ENCODE data around the gene PTPN5.

PTPN5 gene

GRCh38 chr11:18733202-18733601 lies 58.4 kb downstream of the PTPN5 start:
- POLR2A ChIA-PET, result no interaction called here
- TF ChIP-seq ZNF384 (IDR thresholded peaks at IDR 0.05) (no peak), L3MBTL2 (conservative IDR thresholded peaks at IDR 0.05) (no peak), ARNT (IDR thresholded peaks at IDR 0.05) (no peak), FOXK2 (IDR thresholded peaks at IDR 0.05) (no peak), TARDBP (IDR thresholded peaks at IDR 0.05) (no peak), HDGF (IDR thresholded peaks at IDR 0.05; ENCODE audit: borderline replicate concordance) (no peak), SUZ12 (IDR thresholded peaks at IDR 0.05) (no peak), ELF4 (IDR thresholded peaks at IDR 0.05) (no peak), FOXM1 (IDR thresholded peaks at IDR 0.05; ENCODE audit: borderline replicate concordance) (no peak), BHLHE40 (IDR thresholded peaks at IDR 0.05; ENCODE audit: borderline replicate concordance) (no peak), PKNOX1 (IDR thresholded peaks at IDR 0.05) (no peak), LEF1 (IDR thresholded peaks at IDR 0.05; ENCODE audit: borderline replicate concordance) (no peak), CTBP1 (IDR thresholded peaks at IDR 0.05; ENCODE audit: borderline replicate concordance) (no peak), NFRKB (IDR thresholded peaks at IDR 0.05) (no peak), FOXA1 (IDR thresholded peaks at IDR 0.05) (no peak), SP1 (IDR thresholded peaks at IDR 0.05) (no peak)
- CTCF ChIA-PET, result no interaction called here
- no peak for DNase-seq (ENCODE audit: extremely low spot score)

GRCh38 chr11:18731949-18732821 lies 59.4 kb downstream of the PTPN5 start:
- ChIA-PET POLR2A (interaction anchor here (0.7 kb wide), 1 partner anchor 206 kb away, joined by 3 read pairs; no protein-coding TSS in a partner anchor), CTCF (interaction anchor here (0.7 to 1.4 kb wide), 6 partner anchors 8 to 191 kb away, joined by 3 to 4 read pairs (median 3); no protein-coding TSS in a partner anchor)
- DNase-seq (ENCODE audit: extremely low spot score), result peak; percentile 63
- TF ChIP-seq BHLHE40 (IDR thresholded peaks at IDR 0.05; ENCODE audit: borderline replicate concordance) (no peak), PKNOX1 (IDR thresholded peaks at IDR 0.05) (no peak), SUZ12 (IDR thresholded peaks at IDR 0.05) (no peak), FOXM1 (IDR thresholded peaks at IDR 0.05; ENCODE audit: borderline replicate concordance) (no peak), NFRKB (IDR thresholded peaks at IDR 0.05) (no peak), LEF1 (IDR thresholded peaks at IDR 0.05; ENCODE audit: borderline replicate concordance) (no peak), SP1 (IDR thresholded peaks at IDR 0.05) (no peak), FOXA1 (IDR thresholded peaks at IDR 0.05) (no peak)

- CTCF ChIA-PET, result interaction anchor here (0.6 to 1.4 kb wide), 9 partner anchors 8 to 192 kb away, joined by 3 to 8 read pairs (median 3); no protein-coding TSS in a partner anchor
- POLR2A ChIA-PET, result no interaction called here
- no peak for DNase-seq (ENCODE audit: extremely low spot score)
- TF ChIP-seq FOXK2 (IDR thresholded peaks at IDR 0.05), result no peak
- TF ChIP-seq HDGF (IDR thresholded peaks at IDR 0.05; ENCODE audit: borderline replicate concordance), result no peak
- TF ChIP-seq LEF1 (IDR thresholded peaks at IDR 0.05; ENCODE audit: borderline replicate concordance), result no peak
- no peak for TF ChIP-seq BHLHE40 (IDR thresholded peaks at IDR 0.05; ENCODE audit: borderline replicate concordance)
- no peak for TF ChIP-seq FOXA1 (IDR thresholded peaks at IDR 0.05)
- no peak for TF ChIP-seq PKNOX1 (IDR thresholded peaks at IDR 0.05)
- TF ChIP-seq FOXM1 (IDR thresholded peaks at IDR 0.05; ENCODE audit: borderline replicate concordance), result no peak
- no peak for TF ChIP-seq ARNT (IDR thresholded peaks at IDR 0.05)
- no peak for TF ChIP-seq L3MBTL2 (conservative IDR thresholded peaks at IDR 0.05)
- no peak for TF ChIP-seq NFRKB (IDR thresholded peaks at IDR 0.05)
- no peak for TF ChIP-seq CTBP1 (IDR thresholded peaks at IDR 0.05; ENCODE audit: borderline replicate concordance)
- no peak for TF ChIP-seq ZNF384 (IDR thresholded peaks at IDR 0.05)
- no peak for TF ChIP-seq ELF4 (IDR thresholded peaks at IDR 0.05)
- no peak for TF ChIP-seq SUZ12 (IDR thresholded peaks at IDR 0.05)
- no peak for TF ChIP-seq SP1 (IDR thresholded peaks at IDR 0.05)
- no peak for TF ChIP-seq TARDBP (IDR thresholded peaks at IDR 0.05)
Observed at GRCh38 chr11:18731441-18731840, 60.2 kb downstream of the PTPN5 start.

- no peak for DNase-seq (ENCODE audit: extremely low spot score)
- TF ChIP-seq HDGF (IDR thresholded peaks at IDR 0.05; ENCODE audit: borderline replicate concordance) (no peak), CTBP1 (IDR thresholded peaks at IDR 0.05; ENCODE audit: borderline replicate concordance) (no peak), SUZ12 (IDR thresholded peaks at IDR 0.05) (no peak), ELF4 (IDR thresholded peaks at IDR 0.05) (no peak), L3MBTL2 (conservative IDR thresholded peaks at IDR 0.05) (no peak), BHLHE40 (IDR thresholded peaks at IDR 0.05; ENCODE audit: borderline replicate concordance) (no peak), SP1 (IDR thresholded peaks at IDR 0.05) (no peak), TARDBP (IDR thresholded peaks at IDR 0.05) (no peak), FOXM1 (IDR thresholded peaks at IDR 0.05; ENCODE audit: borderline replicate concordance) (no peak), PKNOX1 (IDR thresholded peaks at IDR 0.05) (no peak), LEF1 (IDR thresholded peaks at IDR 0.05; ENCODE audit: borderline replicate concordance) (no peak), FOXK2 (IDR thresholded peaks at IDR 0.05) (no peak), ARNT (IDR thresholded peaks at IDR 0.05) (no peak), FOXA1 (IDR thresholded peaks at IDR 0.05) (no peak), ZNF384 (IDR thresholded peaks at IDR 0.05) (no peak), NFRKB (IDR thresholded peaks at IDR 0.05) (no peak)
- CTCF ChIA-PET, result no interaction called here
- POLR2A ChIA-PET, result no interaction called here
Observed at GRCh38 chr11:18730020-18730419, 61.6 kb downstream of the PTPN5 start.

GRCh38 chr11:18729426-18729825 lies 62.2 kb downstream of the PTPN5 start:
- POLR2A ChIA-PET, result no interaction called here
- CTCF ChIA-PET, result no interaction called here
- no peak for DNase-seq (ENCODE audit: extremely low spot score)
- TF ChIP-seq FOXM1 (IDR thresholded peaks at IDR 0.05; ENCODE audit: borderline replicate concordance) (no peak), PKNOX1 (IDR thresholded peaks at IDR 0.05) (no peak), LEF1 (IDR thresholded peaks at IDR 0.05; ENCODE audit: borderline replicate concordance) (no peak), ELF4 (IDR thresholded peaks at IDR 0.05) (no peak), FOXK2 (IDR thresholded peaks at IDR 0.05) (no peak), TARDBP (IDR thresholded peaks at IDR 0.05) (no peak), SUZ12 (IDR thresholded peaks at IDR 0.05) (no peak), HDGF (IDR thresholded peaks at IDR 0.05; ENCODE audit: borderline replicate concordance) (no peak), ZNF384 (IDR thresholded peaks at IDR 0.05) (no peak), NFRKB (IDR thresholded peaks at IDR 0.05) (no peak), ARNT (IDR thresholded peaks at IDR 0.05) (no peak), BHLHE40 (IDR thresholded peaks at IDR 0.05; ENCODE audit: borderline replicate concordance) (no peak)

Measured in HEK293T (cell line).